Mesodermal cell (in vitro differentiated cells): ENCODE results near the gene KCMF1.

Experiments used
- H3K27ac ChIP-seq: 2 replicates; pipeline ENCODE4 v1.7.0; 2013; ENCODE audit warnings: mild to moderate bottlenecking, low read depth, low read length, moderate library complexity; ENCODE audit not compliant: severe bottlenecking
- H3K36me3 ChIP-seq: 2 replicates; pipeline ENCODE4 v1.7.1; 2013; ENCODE audit warnings: mild to moderate bottlenecking, low read length, moderate library complexity; ENCODE audit not compliant: control insufficient read depth, insufficient read depth
- H3K4me1 ChIP-seq: one replicate; pipeline ENCODE4 v1.7.1; 2013; ENCODE audit warnings: mild to moderate bottlenecking, low read length; ENCODE audit not compliant: insufficient read depth, control insufficient read depth, poor library complexity, severe bottlenecking
- H3K4me3 ChIP-seq: 2 replicates; pipeline ENCODE4 v1.7.0; 2013; ENCODE audit warnings: low read length, control low read depth, mild to moderate bottlenecking; ENCODE audit not compliant: insufficient read depth, poor library complexity, severe bottlenecking; ENCODE audit errors: extremely low read depth
- H3K9me3 ChIP-seq: 2 replicates; pipeline ENCODE4 v1.7.1; 2013; ENCODE audit warnings: mild to moderate bottlenecking, low read length, moderate library complexity; ENCODE audit not compliant: control insufficient read depth
- WGBS, 2 experiments: methylation state at CpG; one replicate each; pipeline ENCODE4 v1.1.5; 2013; ENCODE audit warnings: missing lambda C conversion rate in 2 of 2; ENCODE audit not compliant: insufficient coverage in 2 of 2; 5-methylcytosine and 5-hydroxymethylcytosine counted together

KCMF1 gene

DNA sequence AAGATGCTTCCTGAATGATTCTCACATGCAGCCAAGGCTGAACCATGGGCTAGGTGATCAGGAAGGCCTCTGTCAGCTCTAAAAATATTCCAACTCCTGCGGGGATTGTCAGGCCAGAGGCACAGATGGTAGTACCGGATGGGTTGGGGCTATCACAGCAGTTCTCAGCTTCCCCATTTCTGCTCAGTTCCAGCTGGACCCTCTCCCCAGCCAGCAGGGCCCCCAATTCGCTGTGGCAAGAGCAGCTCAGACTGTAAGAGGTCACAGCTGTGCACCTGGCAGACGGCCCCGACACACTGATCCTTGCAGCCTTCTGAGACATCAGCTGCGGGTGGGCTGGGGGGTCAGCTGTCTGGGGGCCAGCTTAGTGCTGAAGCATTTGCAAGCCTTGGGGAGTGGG, 118.6 kb downstream of the KCMF1 start:
- no peak overlapping the region for H3K27ac ChIP-seq
- no peaks in the 10 kb centered on the region for H3K9me3 ChIP-seq
- 62 to 64% methylated on average over 5 to 6 of the region's 6 CpGs for WGBS, 2 experiments
- no peak overlapping the region for H3K4me3 ChIP-seq
- no peaks in the 10 kb centered on the region for H3K4me1 ChIP-seq
- no peaks in the 10 kb centered on the region for H3K36me3 ChIP-seq

DNA sequence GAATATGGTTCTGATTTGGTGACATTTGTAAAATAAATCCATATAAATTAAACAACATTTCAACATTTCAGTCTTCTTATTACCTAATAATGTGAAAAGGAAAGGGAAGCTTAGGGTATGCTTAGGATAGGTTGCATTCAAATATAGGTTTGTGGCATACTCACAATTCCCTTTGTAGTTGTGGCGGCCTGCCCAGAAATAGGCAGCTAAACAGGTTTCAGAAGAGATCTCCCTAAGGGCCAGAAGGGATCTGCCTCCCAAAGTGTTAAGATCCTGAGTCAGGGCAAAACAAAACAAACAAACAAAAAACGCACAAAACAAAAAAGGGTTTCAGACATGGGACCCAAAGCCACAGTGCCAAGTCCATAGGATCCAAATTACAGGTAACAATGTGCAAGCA, 120.9 kb downstream of the KCMF1 start:
- no peaks in the 10 kb centered on the region for H3K9me3 ChIP-seq
- no peaks in the 10 kb centered on the region for H3K36me3 ChIP-seq
- H3K4me1 ChIP-seq: no peaks in the 10 kb centered on the region
- H3K27ac ChIP-seq: no peak overlapping the region
- H3K4me3 ChIP-seq: no peak overlapping the region
- WGBS, 2 experiments: 83 to 100% methylated on average over 2 of the region's 2 CpGs

DNA sequence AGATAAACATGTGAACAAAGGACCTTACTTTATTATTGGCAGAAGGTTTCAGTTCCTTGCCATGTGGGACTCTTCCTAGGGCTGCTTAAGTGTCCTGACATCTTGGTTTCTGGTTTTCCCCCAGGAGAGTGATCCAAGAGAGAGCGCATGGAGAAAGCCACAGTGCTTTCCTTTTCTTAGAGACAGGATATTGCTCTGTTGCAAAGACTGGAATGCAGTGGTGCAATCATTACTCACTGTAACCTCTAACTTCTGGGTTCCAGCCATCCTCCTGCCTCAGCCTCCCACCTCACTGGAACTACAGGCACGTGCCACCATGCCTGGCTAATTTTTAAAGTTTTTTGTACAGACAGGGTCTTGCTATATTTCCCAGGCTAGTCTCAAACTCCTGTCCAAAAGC, 124.1 kb downstream of the KCMF1 start:
- Histone ChIP-seq H3K4me1 (no peaks in the 10 kb centered on the region), H3K9me3 (no peaks in the 10 kb centered on the region), H3K4me3 (no peak overlapping the region), H3K27ac (no peak overlapping the region), H3K36me3 (no peaks in the 10 kb centered on the region)
- 78 to 82% methylated on average over 2 of the region's 2 CpGs for WGBS, 2 experiments

DNA sequence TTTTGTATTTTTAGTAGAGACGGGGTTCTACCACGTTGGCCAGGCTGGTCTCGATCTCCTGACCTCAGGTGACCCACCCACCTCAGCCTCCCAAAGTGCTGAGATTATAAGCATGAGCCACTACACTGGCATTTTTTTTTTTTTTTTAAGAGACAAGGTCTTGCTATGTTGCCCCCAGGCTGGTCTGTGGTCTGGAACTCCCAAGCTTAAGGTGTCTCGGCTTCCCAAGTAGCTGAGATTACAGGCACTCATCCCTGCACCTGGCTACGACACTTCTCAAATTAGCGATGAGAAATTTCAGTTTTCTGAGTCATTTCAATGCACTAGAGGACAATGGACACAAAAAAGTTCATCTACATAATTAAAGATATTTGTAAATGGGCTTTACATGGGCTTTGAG, 125.7 kb downstream of the KCMF1 start:
- Histone ChIP-seq H3K4me1 (no peaks in the 10 kb centered on the region), H3K4me3 (no peak overlapping the region), H3K27ac (no peak overlapping the region), H3K36me3 (no peaks in the 10 kb centered on the region), H3K9me3 (no peaks in the 10 kb centered on the region)
- 80 to 92% methylated on average over 4 to 6 of the region's 6 CpGs for WGBS, 2 experiments

DNA sequence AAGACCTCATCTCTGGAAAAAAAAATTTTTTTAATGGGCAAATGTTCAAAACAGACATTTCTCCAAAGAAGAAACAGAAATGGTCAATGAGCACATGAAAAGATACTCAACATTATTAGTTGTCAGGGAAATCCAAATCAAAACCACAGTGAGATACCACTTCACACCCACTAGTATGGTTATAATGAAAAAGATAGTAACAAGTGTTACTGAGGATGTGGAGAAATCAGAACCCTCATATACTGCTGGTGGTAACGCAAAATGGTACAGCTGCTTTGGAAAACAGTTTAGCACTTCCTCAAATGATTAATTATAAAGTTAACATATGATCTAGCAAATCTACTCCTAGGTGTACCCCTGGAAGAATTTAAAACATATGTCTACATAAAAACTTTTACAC, 133.3 kb downstream of the KCMF1 start:
- WGBS, 2 experiments: no CpG with 5 or more reads among the region's 1 CpG
- Histone ChIP-seq H3K9me3 (no peaks in the 10 kb centered on the region), H3K4me3 (no peak overlapping the region), H3K27ac (no peak overlapping the region), H3K36me3 (no peaks in the 10 kb centered on the region), H3K4me1 (no peaks in the 10 kb centered on the region)

DNA sequence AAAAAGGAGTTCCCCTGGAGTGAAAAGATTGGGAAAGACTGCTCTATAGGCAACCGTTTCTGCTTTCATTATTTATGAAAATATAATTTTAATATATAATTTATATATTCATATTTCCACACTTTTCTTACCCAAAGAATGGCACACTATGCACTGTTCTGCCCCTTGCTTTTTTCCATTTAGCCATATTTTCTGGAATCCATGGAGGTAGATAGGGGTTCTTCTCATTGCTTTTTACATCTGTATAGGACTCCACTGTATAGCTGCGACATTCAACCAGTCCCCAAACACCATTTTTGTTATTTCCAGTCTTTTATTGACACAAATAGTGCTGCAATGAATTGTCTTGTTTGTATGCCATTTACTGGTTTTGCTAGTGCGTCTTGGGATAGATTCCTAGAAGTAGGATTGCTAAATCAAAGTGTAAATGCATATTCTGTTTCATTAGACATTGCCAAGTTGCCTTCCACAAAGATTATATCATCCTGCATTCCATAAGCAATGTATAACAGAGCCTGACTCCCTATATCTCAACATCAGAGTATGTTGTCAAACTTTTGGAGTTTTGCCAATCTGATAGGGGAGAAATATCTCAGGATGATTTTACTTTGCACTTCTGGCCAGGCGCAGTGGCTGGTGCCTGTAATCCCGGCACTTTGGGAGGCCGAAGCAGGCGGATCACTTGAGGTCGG, 135.7 kb downstream of the KCMF1 start:
- no peaks in the 10 kb centered on the region for H3K4me1 ChIP-seq
- H3K27ac ChIP-seq: no peak overlapping the region
- H3K4me3 ChIP-seq: no peak overlapping the region
- H3K36me3 ChIP-seq: no peaks in the 10 kb centered on the region
- no peaks in the 10 kb centered on the region for H3K9me3 ChIP-seq
- 100% methylated on average over 1 to 4 of the region's 8 CpGs for WGBS, 2 experiments
